D721Med (cell line): ENCODE data around the gene ZMPSTE24.

Experiments
- DNase-seq: peaks from one replicate; pipeline ENCODE4 v3.0.0; 2011; ENCODE audit warnings: low spot score; ENCODE audit not compliant: insufficient read length
- FAIRE-seq: peaks from 2 replicates; lab custom pipeline; 2011; peaks lifted over from hg19 to GRCh38; lab: Jason Lieb, UNC
- CTCF ChIP-seq: IDR thresholded peaks from 2 replicates; pipeline ENCODE4 v1.5.1; 2012; ENCODE audit warnings: mild to moderate bottlenecking, control low read depth; ENCODE audit not compliant: insufficient read depth; ENCODE audit errors: missing control alignments

ZMPSTE24 gene

DNA sequence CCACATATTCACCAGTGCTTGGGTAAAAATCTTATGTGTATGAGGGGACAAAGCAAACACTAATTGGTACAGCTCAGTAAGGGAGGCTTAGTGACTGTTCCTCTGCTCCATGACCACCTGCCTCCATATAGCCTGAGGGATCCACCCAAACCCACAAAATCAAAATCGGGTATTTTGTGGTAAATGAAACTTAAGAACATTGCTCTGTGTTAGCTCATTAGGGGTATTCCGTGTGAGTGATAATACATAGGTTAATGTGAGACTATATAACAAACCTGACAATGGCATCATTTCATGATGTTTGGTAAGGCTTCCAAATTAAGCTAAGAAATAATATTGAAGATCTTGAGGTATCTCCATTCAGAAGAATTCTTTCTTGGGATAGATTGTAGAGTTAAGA lies 33.3 kb downstream of the ZMPSTE24 start:
- FAIRE-seq (no peak), DNase-seq (no peak)
- TF ChIP-seq CTCF: no peak

- TF ChIP-seq CTCF: no peak
- FAIRE-seq (no peak), DNase-seq (no peak)
Measured at GRCh38 chr1:40299366-40300248, 41.6 kb downstream of the ZMPSTE24 start.

DNA sequence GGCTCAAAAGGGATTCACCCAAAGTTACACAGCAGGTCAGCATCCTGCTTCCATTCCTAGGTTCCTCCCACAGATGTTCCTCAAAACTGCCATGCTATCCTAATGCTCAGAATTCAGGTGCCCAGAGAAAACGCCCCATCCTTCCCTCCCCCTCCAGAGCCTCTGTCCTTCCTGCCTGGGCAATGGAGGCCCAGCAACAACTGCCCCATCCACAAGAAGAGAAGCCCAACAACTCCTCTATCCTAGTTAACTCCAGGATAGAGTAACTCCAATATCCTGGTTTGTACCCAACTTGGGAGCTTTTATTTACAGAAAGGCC lies 42.2 kb downstream of the ZMPSTE24 start:
- FAIRE-seq: no peak
- DNase-seq: no peak
- TF ChIP-seq CTCF: no peak

DNA sequence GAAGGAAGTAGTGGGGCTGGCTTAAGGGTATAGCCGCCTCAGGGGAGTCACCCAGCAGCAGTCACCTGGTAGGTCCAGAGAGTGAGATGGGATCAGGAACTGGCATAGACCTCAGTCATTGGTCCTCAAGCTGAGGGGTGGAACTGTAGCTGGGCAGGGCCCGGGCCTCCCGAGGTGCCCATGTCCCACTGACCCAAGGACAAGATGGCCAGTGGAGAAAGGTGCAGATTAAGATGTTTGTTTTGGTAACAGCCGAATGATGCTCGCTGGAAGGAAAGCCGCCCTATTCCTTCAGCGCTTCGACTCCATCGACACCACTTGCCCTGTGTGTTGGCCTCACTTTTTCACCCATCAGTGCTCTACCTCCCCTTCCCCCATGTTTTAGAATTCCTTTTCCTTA lies 42.6 kb downstream of the ZMPSTE24 start:
- no peak for DNase-seq
- TF ChIP-seq CTCF: no peak
- no peak for FAIRE-seq

GRCh38 chr1:40301066-40301465 lies 43.0 kb downstream of the ZMPSTE24 start:
- DNase-seq (no peak), FAIRE-seq (no peak)
- TF ChIP-seq CTCF: no peak

- FAIRE-seq: no peak
- DNase-seq: no peak
- TF ChIP-seq CTCF: no peak
Measured at GRCh38 chr1:40301541-40302299, 43.7 kb downstream of the ZMPSTE24 start.

- no peak for DNase-seq
- FAIRE-seq: no peak
- TF ChIP-seq CTCF: no peak
Measured at GRCh38 chr1:40302475-40302874, 44.4 kb downstream of the ZMPSTE24 start.
